IMR-90 (cell line): ENCODE measurements around the gene NRP2. TPM values are rescaled to one million over a fixed set of nuclear protein-coding genes. Genes with fewer than 3 reads are reported as not detected.
A peak's percentile ranks its signal among the peaks of the same experiment; 100 is the strongest.

Source experiments
- ATAC-seq: fragments of 200-7000 bp; cut with Tn5 transposase; 2 replicates; pipeline ENCODE4 v1.9.1; 2020; ENCODE audit warnings: low read depth, mild to moderate bottlenecking, moderate library complexity
- BruUV-seq: library from RNA; stranded (reverse); fragments of 400-500 nt; replicated peaks from 2 replicates; lab custom pipeline; 2021; lab: Mats Ljungman, UMichigan
- CTCF ChIA-PET: fragments of 300-600 bp; formaldehyde crosslinking; extraction: SDS; loops from one replicate; lab custom pipeline; 2021; ENCODE audit warnings: antibody characterized with exemption; lab: Yijun Ruan, JAX
- POLR2A ChIA-PET: fragments of 300-600 bp; sonication (Branson Sonifier 250); formaldehyde crosslinking; loops from one replicate; lab custom pipeline; 2022; ENCODE audit warnings: antibody characterized with exemption; ENCODE audit not compliant: unreplicated experiment; lab: Charles Lee
- DNase-seq: peaks from one replicate; pipeline ENCODE4 v3.0.0; 2013
- H2AFZ ChIP-seq: replicated peaks from 2 replicates; pipeline ENCODE3; 2013; ENCODE audit warnings: low read length, mild to moderate bottlenecking; ENCODE audit not compliant: poor library complexity
- H2AK5ac ChIP-seq: 2 replicates; pipeline ENCODE4 v1.6.1; 2013; ENCODE audit warnings: low read depth, low read length, inconsistent platforms
- H2AK9ac ChIP-seq: replicated peaks from 2 replicates; pipeline ENCODE3; 2013; ENCODE audit warnings: mild to moderate bottlenecking, low read depth, low read length, moderate library complexity; ENCODE audit not compliant: poor library complexity
- H2BK120ac ChIP-seq: 2 replicates; pipeline ENCODE4 v1.6.1; 2013; ENCODE audit warnings: low read depth, low read length, inconsistent platforms
- H2BK15ac ChIP-seq: 3 replicates; pipeline ENCODE4 v1.6.1; 2013; ENCODE audit warnings: low read depth, low read length, inconsistent platforms
- H2BK20ac ChIP-seq: 2 replicates; pipeline ENCODE4 v1.6.1; 2013; ENCODE audit warnings: low read depth, mild to moderate bottlenecking, inconsistent platforms, low read length, moderate library complexity
- H2BK5ac ChIP-seq: 2 replicates; pipeline ENCODE4 v1.6.1; 2013; ENCODE audit warnings: mild to moderate bottlenecking, low read depth, low read length, inconsistent platforms; ENCODE audit not compliant: poor library complexity, severe bottlenecking
- H3K14ac ChIP-seq: replicated peaks from 2 replicates; pipeline ENCODE4 v1.6.1; 2013; ENCODE audit warnings: low read depth, low read length, inconsistent platforms
- H3K18ac ChIP-seq: 2 replicates; pipeline ENCODE4 v1.6.1; 2013; ENCODE audit warnings: low read depth, low read length, control low read depth
- H3K23ac ChIP-seq: 2 replicates; pipeline ENCODE4 v1.6.1; 2013; ENCODE audit warnings: low read depth, low read length, inconsistent platforms
- H3K27ac ChIP-seq: 2 replicates; pipeline ENCODE4 v1.5.1; 2013; ENCODE audit warnings: mild to moderate bottlenecking, control low read depth, low read length; ENCODE audit not compliant: insufficient read depth
- H3K27me3 ChIP-seq: 2 replicates; pipeline ENCODE4 v1.6.1; 2013; ENCODE audit warnings: low read length; ENCODE audit not compliant: control insufficient read depth, insufficient read depth
- H3K36me3 ChIP-seq: 2 replicates; pipeline ENCODE4 v1.6.1; 2013; ENCODE audit warnings: low read length, mixed read lengths; ENCODE audit not compliant: control insufficient read depth, insufficient read depth
- H3K4ac ChIP-seq: 2 replicates; pipeline ENCODE4 v1.6.1; 2013; ENCODE audit warnings: low read depth, low read length, inconsistent platforms
- H3K4me1 ChIP-seq: 2 replicates; pipeline ENCODE4 v1.6.1; 2013; ENCODE audit warnings: low read length, mixed read lengths; ENCODE audit not compliant: control insufficient read depth, insufficient read depth
- H3K4me2 ChIP-seq: 2 replicates; pipeline ENCODE4 v1.6.1; 2013; ENCODE audit warnings: low read depth, mild to moderate bottlenecking, control low read depth, low read length, moderate library complexity
- H3K4me3 ChIP-seq: 2 replicates; pipeline ENCODE4 v1.5.1; 2013; ENCODE audit warnings: low read depth, mild to moderate bottlenecking, control low read depth, low read length, moderate library complexity; ENCODE audit not compliant: insufficient read depth
- H3K56ac ChIP-seq: 2 replicates; pipeline ENCODE4 v1.6.1; 2013; ENCODE audit warnings: low read length, inconsistent platforms; ENCODE audit not compliant: insufficient read depth; ENCODE audit errors: extremely low read depth
- H3K79me1 ChIP-seq, 2 experiments: 2 replicates each; pipeline ENCODE4 v1.6.1; 2013; ENCODE audit warnings: low read length in 2 of 2, inconsistent platforms in 1 of 2, low read depth in 1 of 2
- H3K9ac ChIP-seq: 2 replicates; pipeline ENCODE4 v1.6.1; 2013; ENCODE audit warnings: low read depth, low read length, control low read depth
- H3K9me1 ChIP-seq: 2 replicates; pipeline ENCODE4 v1.6.1; 2013; ENCODE audit warnings: low read length, inconsistent platforms; ENCODE audit not compliant: insufficient read depth
- H3K9me3 ChIP-seq: 2 replicates; pipeline ENCODE4 v1.6.1; 2013; ENCODE audit warnings: low read length; ENCODE audit not compliant: control insufficient read depth, insufficient read depth
- H4K20me1 ChIP-seq: 2 replicates; pipeline ENCODE4 v1.6.1; 2013; ENCODE audit warnings: low read length, inconsistent platforms; ENCODE audit not compliant: insufficient read depth
- H4K5ac ChIP-seq: 2 replicates; pipeline ENCODE4 v1.6.1; 2013; ENCODE audit warnings: mild to moderate bottlenecking, low read depth, low read length, control low read depth
- H4K8ac ChIP-seq, 2 experiments: 2 replicates each; pipeline ENCODE4 v1.6.1; 2013; ENCODE audit warnings: low read depth in 2 of 2, low read length in 2 of 2, control low read depth in 1 of 2, inconsistent platforms in 1 of 2
- H4K91ac ChIP-seq: 2 replicates; pipeline ENCODE4 v1.6.1; 2013; ENCODE audit warnings: low read depth, low read length, inconsistent platforms; ENCODE audit not compliant: insufficient read depth
- BHLHE40 ChIP-seq: fragments of 150-350 bp; IDR thresholded peaks from 2 replicates; pipeline ENCODE4 v1.6.1; 2016; ENCODE audit warnings: mild to moderate bottlenecking, low read depth, low read length
- CEBPB ChIP-seq: IDR thresholded peaks from 2 replicates; pipeline ENCODE4 v1.6.1; 2012; ENCODE audit warnings: low read depth, low read length, improper control_type of control experiment
- CTCF ChIP-seq: conservative IDR thresholded peaks from 2 replicates; pipeline ENCODE4 v1.5.1; 2012; ENCODE audit warnings: mild to moderate bottlenecking, low read depth, low read length, improper control_type of control experiment
- FOS ChIP-seq: fragments of 150-350 bp; IDR thresholded peaks from 2 replicates; pipeline ENCODE4 v1.6.1; 2016; ENCODE audit warnings: low read depth, low read length
- MAFK ChIP-seq: IDR thresholded peaks from 2 replicates; pipeline ENCODE4 v1.6.1; 2012; ENCODE audit warnings: low read depth, low read length, improper control_type of control experiment
- MAZ ChIP-seq: IDR thresholded peaks from 2 replicates; pipeline ENCODE4 v1.6.1; 2012; ENCODE audit warnings: low read depth, mild to moderate bottlenecking, low read length, improper control_type of control experiment, moderate library complexity, borderline replicate concordance
- NFE2L2 ChIP-seq: fragments of 150-350 bp; IDR thresholded peaks from 2 replicates; pipeline ENCODE4 v1.6.1; 2016; ENCODE audit warnings: low read depth, mild to moderate bottlenecking, low read length
- POLR2A ChIP-seq: IDR thresholded peaks from 2 replicates; pipeline ENCODE4 v1.6.1; 2012; ENCODE audit warnings: mild to moderate bottlenecking, low read depth, low read length
- RAD21 ChIP-seq: IDR thresholded peaks from 2 replicates; pipeline ENCODE4 v1.6.1; 2012; ENCODE audit warnings: low read length, improper control_type of control experiment
- RCOR1 ChIP-seq: IDR thresholded peaks from 2 replicates; pipeline ENCODE4 v1.6.1; 2012; ENCODE audit warnings: mild to moderate bottlenecking, low read length, improper control_type of control experiment; ENCODE audit not compliant: insufficient replicate concordance
- RFX5 ChIP-seq: IDR thresholded peaks from 2 replicates; pipeline ENCODE4 v1.8.0; 2012; ENCODE audit warnings: low read depth, mild to moderate bottlenecking, low read length, moderate library complexity
- SMC3 ChIP-seq: fragments of 150-350 bp; IDR thresholded peaks from 2 replicates; pipeline ENCODE4 v1.6.1; 2016; ENCODE audit warnings: low read depth, mild to moderate bottlenecking, antibody characterized with exemption, low read length, moderate library complexity
- WGBS, 2 experiments: methylation state at CpG; one replicate each; pipeline versions ENCODE4 v1.1.5 to v1.1.7; 2013; ENCODE audit warnings: missing lambda C conversion rate in 2 of 2; ENCODE audit not compliant: insufficient read length in 1 of 2; ENCODE audit errors: extremely low coverage in 2 of 2; 5-methylcytosine and 5-hydroxymethylcytosine counted together
- dilution Hi-C: fragments of 300-500 bp; cut with HindIII; formaldehyde crosslinking; loops from one replicate; pipeline ENCODE4 v1.14.3; 2018; ENCODE audit warnings: low sequenced_read_pairs; ENCODE audit not compliant: unreplicated experiment
- in situ Hi-C: fragments of 300-500 bp; cut with MboI; formaldehyde crosslinking; loops from 3 replicates; pipeline ENCODE4 v1.14.3; 2019; ENCODE audit warnings: low sequenced_read_pairs, inconsistent platforms, mixed read lengths
- intact Hi-C: fragments of 100-400 bp; cut with micrococcal nuclease; formaldehyde crosslinking; loops from 2 replicates; pipeline ENCODE4 v1.10.0; 2022
- polyA plus RNA-seq, 3 experiments: library from polyadenylated mRNA; depleted of rRNA; stranded (reverse); fragments of >200 nt; gene quantifications; 2 replicates each; pipeline ENCODE4 v1.2.3, GENCODE V29; 2012; ENCODE audit warnings: low replicate concordance in 1 of 3
- total RNA-seq: library from RNA; depleted of rRNA; stranded (reverse); fragments of >200 nt; gene quantifications from 2 replicates; pipeline ENCODE4 v1.2.3, GENCODE V29; 2012
- TF ChIP-seq, protein P1 (sequence below): fragments of 150-350 bp; IDR thresholded peaks from 2 replicates; pipeline ENCODE4 v1.6.1; 2017; ENCODE audit warnings: mild to moderate bottlenecking, antibody characterized with exemption, low read length, low read depth

The NRP2 gene
- total and polyA plus RNA-seq, 2 of the 4 experiments (the other 2 are of a cell fraction): 46.4 to 51.3 TPM

GRCh38 chr2:205757271-205757670 is 75.0 kb downstream of the NRP2 start:
- CTCF ChIA-PET: no interaction called here
- Histone ChIP-seq H3K9ac (no peak overlapping the region), H2BK15ac (peak overlapping the region; percentile 49; the same call in 1 of the 3 replicates), H3K4me1 (peaks cover 29% of the 10 kb centered on the region), H4K8ac (peak overlapping the region in 1 of 2 experiments; percentile 26; a peak in 2 of 4 replicates), H3K9me3 (no peaks in the 10 kb centered on the region), H3K14ac (peak overlapping the region; percentile 38; the same call in 1 of the 2 replicates), H3K27ac (peak overlapping the region; percentile 68; the same call in 1 of the 2 replicates), H2AK5ac (no peak overlapping the region; the same call in 1 of the 2 replicates), H2BK5ac (peak overlapping the region; percentile 51), H4K20me1 (no peaks in the 10 kb centered on the region; the same call in 1 of the 2 replicates), H2AFZ (no peak overlapping the region), H3K18ac (peak overlapping the region; percentile 89), H3K79me1 (0 out of 4 replicates have a peak, but pooled peaks cover 0 to 3% of the 10 kb centered on the region in 2 experiments), H3K4me2 (no peak overlapping the region), H3K27me3 (no peaks in the 10 kb centered on the region), H2AK9ac (no peak overlapping the region), H3K56ac (no peak overlapping the region), H3K4me3 (no peak overlapping the region), H3K23ac (no peak overlapping the region; the same call in 1 of the 2 replicates), H3K4ac (peak overlapping the region; percentile 61), H3K36me3 (peaks cover 44% of the 10 kb centered on the region), H3K9me1 (peaks cover 13% of the 10 kb centered on the region), H4K5ac (peak overlapping the region; percentile 75; the same call in 1 of the 2 replicates), H2BK20ac (peak overlapping the region; percentile 28), H2BK120ac (peak overlapping the region; percentile 44), H4K91ac (peak overlapping the region; percentile 18; the same call in 1 of the 2 replicates)
- in situ Hi-C loops (loop anchor here (5.0 kb wide), 1 partner anchor 70 kb away; no protein-coding TSS in a partner anchor), intact Hi-C loops (no loop called here), dilution Hi-C loops (no loop called here)
- WGBS, 2 experiments: 86% methylated on average over 4 of the region's 4 CpGs; no CpG with 5 or more reads in 1 of the 2 experiments
- TF ChIP-seq FOS (no peak), POLR2A (no peak), RCOR1 (no peak), CTCF (no peak), SMC3 (no peak), MAFK (no peak), NFE2L2 (no peak), RFX5 (no peak), MAZ (no peak), BHLHE40 (no peak), RAD21 (no peak), CEBPB (no peak)
- TF ChIP-seq, protein P1, sequence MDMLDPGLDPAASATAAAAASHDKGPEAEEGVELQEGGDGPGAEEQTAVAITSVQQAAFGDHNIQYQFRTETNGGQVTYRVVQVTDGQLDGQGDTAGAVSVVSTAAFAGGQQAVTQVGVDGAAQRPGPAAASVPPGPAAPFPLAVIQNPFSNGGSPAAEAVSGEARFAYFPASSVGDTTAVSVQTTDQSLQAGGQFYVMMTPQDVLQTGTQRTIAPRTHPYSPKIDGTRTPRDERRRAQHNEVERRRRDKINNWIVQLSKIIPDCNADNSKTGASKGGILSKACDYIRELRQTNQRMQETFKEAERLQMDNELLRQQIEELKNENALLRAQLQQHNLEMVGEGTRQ: no peak
- no TSS peak for BruUV-seq
- ATAC-seq: no peak
- POLR2A ChIA-PET: no interaction called here
- no peak for DNase-seq
